Peyer's patch (tissue), 4 donors: ENCODE results near the gene IL11RA.

Experiments used
- CTCF ChIP-seq, 6 experiments: fragments of 450-650 bp in 4 of 6; fragments of 200-600 bp in 2 of 6; sonication (generic) in 1 of 6; IDR thresholded peaks; one replicate each; pipeline ENCODE4 v1.5.1; 2017 to 2019; ENCODE audit warnings: antibody characterized with exemption in 6 of 6, mild to moderate bottlenecking in 3 of 6, moderate library complexity in 1 of 6
- POLR2A ChIP-seq, 2 donors: fragments of 450-650 bp; IDR thresholded peaks; one replicate each; pipeline ENCODE4 v1.5.1; 2017; ENCODE audit warnings: antibody characterized with exemption in 2 of 2, mild to moderate bottlenecking in 2 of 2, moderate library complexity in 2 of 2

DNA sequence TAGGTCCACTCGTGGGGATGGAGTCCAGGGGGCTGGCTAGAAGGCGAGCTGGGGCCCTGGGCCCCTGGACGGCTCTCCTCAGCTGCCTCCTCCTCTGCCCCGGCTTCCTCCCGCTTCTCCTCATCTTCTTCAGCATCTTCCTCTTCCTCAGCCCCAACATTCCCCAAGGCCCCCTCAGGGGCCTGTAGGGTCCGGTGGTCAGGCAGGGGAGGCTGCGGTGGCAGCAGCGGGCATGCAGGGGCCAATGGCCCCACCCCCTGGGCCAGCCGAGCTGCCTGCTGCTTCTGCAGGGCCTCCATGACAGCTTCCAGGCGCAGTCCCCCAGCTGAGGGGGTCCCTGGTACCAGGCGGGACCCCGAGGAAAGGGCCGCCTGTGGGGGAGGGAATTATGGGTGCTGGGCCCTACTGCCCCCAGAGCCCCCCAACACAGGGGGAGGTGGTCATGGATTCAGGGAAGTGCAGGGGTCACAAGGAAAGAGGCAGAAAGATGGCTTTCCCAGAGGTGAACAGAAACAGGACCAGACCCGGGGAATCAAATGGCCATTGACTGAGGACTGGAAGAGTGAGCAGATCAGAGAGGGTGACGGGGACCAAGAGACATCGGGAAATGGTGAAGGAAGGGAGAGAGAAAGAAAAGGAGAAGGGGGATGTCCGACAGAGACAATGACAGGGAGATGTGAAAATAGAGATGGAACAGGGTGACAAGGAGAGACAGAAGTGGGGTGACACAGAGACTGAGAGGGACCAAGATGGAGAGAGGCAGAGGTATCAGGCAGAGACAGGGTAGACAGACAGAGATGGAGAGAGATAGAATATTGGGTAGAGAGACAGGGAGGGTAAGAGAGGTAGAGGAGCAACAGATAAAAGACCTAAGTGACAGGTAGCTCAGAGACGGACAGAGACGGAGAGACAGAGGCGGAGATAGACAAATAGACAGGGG, 24.0 kb upstream of the IL11RA start:
- no peak for TF ChIP-seq CTCF (IDR thresholded peaks at IDR 0.05)
- no peak for TF ChIP-seq POLR2A (IDR thresholded peaks at IDR 0.05)
